HG02588 (cell line): ENCODE results near the gene MMAB.

ENCODE experiments used
- ATAC-seq: cut with Tn5 transposase; IDR thresholded peaks from one replicate; pipeline ENCODE4 v1.9.1; 2021; ENCODE audit warnings: mild to moderate bottlenecking, moderate library complexity; ENCODE audit not compliant: unreplicated experiment

MMAB gene

DNA sequence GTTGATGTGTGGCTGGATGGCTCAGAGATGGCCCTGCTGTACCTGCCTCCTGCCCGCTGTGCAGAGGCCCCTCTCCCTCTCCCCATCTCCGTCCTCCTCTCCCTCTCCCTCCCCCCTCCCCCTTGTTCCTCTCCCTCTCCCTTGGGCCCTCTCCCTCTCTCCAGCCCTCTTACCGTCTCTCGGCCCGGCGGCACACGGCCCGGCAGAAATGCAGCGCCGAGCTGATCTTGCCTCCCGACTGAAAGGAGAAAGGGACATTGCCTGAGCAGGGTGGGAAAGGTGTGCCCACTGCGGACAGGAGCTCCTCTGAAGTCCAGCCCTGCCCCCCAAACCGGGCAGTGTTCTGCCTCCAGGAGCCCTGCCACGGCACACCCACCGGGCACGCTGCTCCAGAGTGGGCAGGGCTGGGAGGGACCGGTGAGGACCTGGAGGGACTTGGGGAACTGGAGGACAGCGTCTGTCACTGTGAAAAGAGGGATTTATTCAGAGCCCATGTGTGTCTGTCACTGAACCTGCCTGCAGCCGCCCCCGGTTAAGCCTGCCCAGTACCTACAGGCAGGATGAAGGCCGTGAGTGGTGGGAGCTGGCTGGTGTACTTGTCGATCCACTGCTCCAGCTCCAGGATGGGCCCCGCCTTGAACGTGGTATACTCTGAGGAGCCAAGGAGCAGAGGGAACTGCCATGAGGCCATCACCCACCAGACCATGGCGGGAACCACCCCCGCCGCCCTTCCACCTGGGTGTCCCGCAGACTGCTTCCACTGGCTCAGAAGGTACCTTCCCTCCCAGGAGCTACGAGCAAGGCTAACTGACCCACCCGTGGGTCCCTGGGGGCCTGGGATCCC lies 12.2 kb downstream of the MMAB start:
- no peak for ATAC-seq

GRCh38 chr12:109559601-109560000 lies 13.7 kb downstream of the MMAB start:
- ATAC-seq = no peak

DNA sequence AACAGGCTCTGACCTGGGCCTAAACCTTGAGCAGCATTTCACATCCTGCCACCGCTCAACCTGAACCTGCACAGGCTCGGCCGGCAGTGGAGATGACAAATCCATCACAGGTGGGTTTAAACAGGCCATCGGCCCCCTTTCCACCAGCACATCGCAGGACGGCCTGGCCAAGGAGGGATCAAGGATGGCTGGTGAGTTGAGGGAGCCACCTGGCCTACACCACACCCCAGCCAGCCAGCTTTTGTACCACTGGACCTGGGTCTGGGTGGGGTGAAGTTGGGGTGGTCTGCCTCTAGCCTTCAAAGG lies 14.2 kb downstream of the MMAB start:
- no peak for ATAC-seq

DNA sequence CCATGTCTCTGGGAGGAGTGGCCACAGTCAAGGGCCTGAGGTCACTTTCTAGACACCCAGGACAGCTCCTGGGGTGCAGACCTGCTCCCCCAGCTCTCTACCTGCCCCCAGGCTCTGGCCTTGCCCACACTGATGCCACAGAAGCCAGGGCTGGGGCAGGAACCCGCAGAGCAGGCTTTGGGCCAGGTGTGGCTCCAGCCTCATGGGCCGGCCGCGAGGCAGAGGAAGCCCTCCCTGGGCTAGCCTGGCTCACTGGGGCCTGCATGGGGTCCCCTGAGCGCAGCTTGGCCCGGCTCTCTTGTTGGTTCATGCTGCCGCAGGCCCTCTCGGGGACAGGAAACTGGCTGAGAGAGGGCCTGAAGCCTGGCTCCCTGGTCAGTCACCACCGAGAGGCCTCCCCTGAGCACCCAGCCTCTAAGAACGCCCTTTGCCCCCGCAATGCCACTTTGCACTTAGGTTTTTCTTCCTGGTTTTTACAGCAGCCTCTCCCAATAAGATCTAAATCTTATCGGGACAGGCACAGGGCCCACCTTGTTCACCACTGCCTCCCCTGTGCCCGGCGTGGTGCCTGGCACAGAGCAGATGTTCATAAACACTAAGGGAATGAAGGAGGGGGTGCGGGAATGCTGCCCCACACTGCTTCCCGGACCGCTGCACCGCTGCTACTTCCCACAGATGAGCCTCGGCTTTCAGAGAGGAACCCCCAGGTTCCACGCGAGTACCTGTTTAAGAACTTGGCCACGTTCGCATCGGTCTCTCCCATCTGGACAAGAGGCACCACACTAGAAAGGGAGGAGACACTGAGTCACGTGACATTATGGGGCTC lies 14.7 kb downstream of the MMAB start:
- ATAC-seq = no peak

- ATAC-seq = no peak
Observed at GRCh38 chr12:109557805-109558204, 15.5 kb downstream of the MMAB start.

DNA sequence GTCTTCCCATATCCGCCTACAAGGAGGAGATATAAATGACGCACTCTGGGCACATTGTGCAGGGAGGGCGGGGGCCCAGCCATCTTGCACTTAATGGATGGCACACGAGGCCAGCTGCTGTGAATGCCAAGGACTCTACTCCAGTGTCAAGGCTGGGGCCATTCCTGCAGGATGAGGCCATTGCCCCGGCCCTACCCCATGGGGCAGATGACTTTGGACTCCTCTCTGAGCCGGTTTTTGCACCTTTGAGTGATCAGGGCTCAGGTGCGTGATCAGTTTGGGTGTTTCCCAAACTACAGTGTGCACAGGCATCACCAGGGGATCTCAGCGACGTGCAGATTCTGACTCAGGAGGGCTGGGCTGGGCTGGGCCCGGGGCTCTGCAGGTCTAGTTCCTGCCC lies 16.1 kb downstream of the MMAB start:
- no peak for ATAC-seq

- no peak for ATAC-seq
Observed at GRCh38 chr12:109555431-109556315, 17.6 kb downstream of the MMAB start.

DNA sequence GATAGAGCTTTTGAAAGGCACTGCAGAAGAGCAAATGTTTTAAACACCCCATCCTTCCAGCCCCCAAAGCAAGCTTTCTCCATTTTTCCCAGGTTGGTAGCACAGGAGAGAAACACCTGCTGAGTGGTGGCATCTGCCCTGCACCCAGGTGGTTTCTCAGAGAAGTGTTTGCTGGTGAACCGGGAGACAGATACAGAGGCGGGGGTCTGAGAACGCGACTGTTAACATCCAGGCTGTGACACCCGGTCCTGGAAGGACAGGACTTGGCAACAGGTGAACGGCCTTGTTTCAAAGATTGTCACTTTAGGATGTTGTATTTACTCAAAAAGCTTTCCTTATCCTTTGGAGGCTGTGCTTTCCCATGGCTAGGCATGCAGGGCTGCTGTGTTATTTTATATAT lies 18.5 kb downstream of the MMAB start:
- ATAC-seq = no peak

- ATAC-seq = no peak
Observed at GRCh38 chr12:109553906-109554500, 19.3 kb downstream of the MMAB start.

GRCh38 chr12:109553483-109553882 lies 19.8 kb downstream of the MMAB start:
- ATAC-seq = no peak

GRCh38 chr12:109552971-109553370 lies 20.3 kb downstream of the MMAB start:
- ATAC-seq = no peak

- no peak for ATAC-seq
Observed at GRCh38 chr12:109551108-109551507, 22.2 kb downstream of the MMAB start.

GRCh38 chr12:109550281-109550680 lies 23.0 kb downstream of the MMAB start:
- ATAC-seq = no peak

DNA sequence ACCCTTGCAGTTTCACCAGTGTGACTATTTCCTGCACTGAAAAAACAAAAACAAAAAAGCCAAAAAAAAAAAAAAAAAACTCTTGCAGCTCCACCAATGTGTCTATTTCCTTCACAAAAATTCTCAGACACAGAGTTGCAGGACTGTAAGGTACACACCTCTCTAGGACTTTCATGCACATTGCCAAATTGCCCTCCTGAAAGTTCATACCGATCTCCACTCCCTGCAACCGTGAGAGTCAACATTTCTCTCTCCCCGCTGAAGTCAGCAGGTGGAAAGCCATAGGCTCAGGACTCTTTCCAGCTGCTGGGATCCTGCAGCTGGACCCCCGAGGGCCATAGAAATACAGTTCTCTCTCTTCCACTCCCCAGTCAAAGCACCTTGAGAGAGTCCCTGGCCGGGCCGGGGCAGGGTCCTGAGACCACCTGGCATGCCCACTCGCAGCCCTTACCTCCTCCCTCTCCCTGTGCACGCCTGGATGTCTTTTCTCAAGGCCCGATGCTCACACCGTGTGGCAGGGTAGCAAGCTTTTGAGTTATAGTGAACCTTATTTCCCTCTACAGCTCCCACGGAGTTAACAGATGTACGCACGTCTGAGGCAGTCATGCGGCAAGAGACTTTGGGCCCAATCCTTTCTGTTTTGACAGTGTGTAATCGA lies 23.6 kb downstream of the MMAB start:
- no peak for ATAC-seq

GRCh38 chr12:109548258-109548657 lies 25.0 kb downstream of the MMAB start:
- no peak for ATAC-seq

GRCh38 chr12:109547286-109547685 lies 26.0 kb downstream of the MMAB start:
- ATAC-seq = no peak

GRCh38 chr12:109545826-109546225 lies 27.5 kb downstream of the MMAB start:
- no peak for ATAC-seq

GRCh38 chr12:109544955-109545531 lies 28.3 kb downstream of the MMAB start:
- ATAC-seq = no peak

- no peak for ATAC-seq
Observed at GRCh38 chr12:109542876-109543275, 30.4 kb downstream of the MMAB start.

DNA sequence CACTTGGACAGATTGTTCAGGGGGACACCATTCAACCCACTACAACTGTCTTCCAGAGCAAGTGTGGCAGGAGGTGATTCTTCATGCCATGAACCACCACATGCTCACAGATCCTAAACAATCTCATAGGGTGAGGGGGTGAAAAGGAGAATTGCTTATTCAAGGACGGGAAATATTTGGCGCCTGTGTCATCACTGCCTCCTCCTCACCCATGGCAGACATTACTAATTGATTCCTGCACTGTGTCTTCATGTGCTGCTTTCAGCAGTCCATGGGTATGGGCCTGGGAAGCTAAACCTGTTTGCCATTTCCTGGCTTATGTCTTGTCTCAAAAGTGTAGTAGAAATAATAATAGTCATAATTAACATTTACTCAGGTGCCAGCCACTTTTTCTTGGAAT lies 31.3 kb downstream of the MMAB start:
- no peak for ATAC-seq
